Transverse colon (tissue), 4 donors: ENCODE data around the gene XYLT2.

Experiments
- EP300 ChIP-seq: sonication (generic); formaldehyde crosslinking; IDR thresholded peaks from one replicate; pipeline ENCODE4 v1.6.1; 2017; ENCODE audit warnings: antibody characterized with exemption, low read depth
- POLR2A ChIP-seq: fragments of 450-650 bp; IDR thresholded peaks from one replicate; pipeline ENCODE4 v1.6.1; 2016; ENCODE audit warnings: antibody characterized with exemption, mild to moderate bottlenecking, moderate library complexity
- POLR2AphosphoS5 ChIP-seq, 3 donors: sonication (generic); formaldehyde crosslinking; IDR thresholded peaks; one replicate each; pipeline ENCODE4 v1.6.1; 2016; ENCODE audit warnings: antibody characterized with exemption in 3 of 3
- TF ChIP-seq, protein P1 (sequence below), 5 experiments: fragments of 200-600 bp in 3 of 5; fragments of 450-650 bp in 2 of 5; sonication (generic) in 3 of 5; IDR thresholded peaks; 1 replicate in 2 of 5; 2 replicates in 3 of 5; pipeline ENCODE4 v1.5.1; 2016 to 2017; ENCODE audit warnings: antibody characterized with exemption in 5 of 5, inconsistent platforms in 3 of 5, mild to moderate bottlenecking in 2 of 5, moderate library complexity in 1 of 5

DNA sequence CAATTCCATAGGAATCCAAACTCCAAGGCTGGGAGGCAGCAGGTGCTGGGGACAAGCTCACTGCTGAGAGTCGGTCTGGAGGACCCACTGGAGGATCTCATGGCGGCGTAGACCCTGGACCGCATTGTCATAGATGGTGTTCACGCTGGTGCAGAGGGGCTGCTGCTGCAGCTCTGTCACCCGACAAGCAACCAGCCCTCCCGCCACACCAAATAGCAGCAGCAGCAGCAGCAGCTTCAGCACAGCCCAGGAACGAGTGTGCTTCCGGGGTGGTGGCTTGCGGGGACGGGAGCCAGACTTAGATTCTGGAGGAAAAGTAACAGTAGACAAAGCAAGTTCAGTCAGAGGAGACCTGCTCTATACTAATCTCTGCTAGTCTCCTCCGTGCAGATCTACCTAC, 37.0 kb downstream of the XYLT2 start:
- TF ChIP-seq, protein P1, sequence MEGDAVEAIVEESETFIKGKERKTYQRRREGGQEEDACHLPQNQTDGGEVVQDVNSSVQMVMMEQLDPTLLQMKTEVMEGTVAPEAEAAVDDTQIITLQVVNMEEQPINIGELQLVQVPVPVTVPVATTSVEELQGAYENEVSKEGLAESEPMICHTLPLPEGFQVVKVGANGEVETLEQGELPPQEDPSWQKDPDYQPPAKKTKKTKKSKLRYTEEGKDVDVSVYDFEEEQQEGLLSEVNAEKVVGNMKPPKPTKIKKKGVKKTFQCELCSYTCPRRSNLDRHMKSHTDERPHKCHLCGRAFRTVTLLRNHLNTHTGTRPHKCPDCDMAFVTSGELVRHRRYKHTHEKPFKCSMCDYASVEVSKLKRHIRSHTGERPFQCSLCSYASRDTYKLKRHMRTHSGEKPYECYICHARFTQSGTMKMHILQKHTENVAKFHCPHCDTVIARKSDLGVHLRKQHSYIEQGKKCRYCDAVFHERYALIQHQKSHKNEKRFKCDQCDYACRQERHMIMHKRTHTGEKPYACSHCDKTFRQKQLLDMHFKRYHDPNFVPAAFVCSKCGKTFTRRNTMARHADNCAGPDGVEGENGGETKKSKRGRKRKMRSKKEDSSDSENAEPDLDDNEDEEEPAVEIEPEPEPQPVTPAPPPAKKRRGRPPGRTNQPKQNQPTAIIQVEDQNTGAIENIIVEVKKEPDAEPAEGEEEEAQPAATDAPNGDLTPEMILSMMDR (IDR thresholded peaks at IDR 0.05) = no peak
- TF ChIP-seq EP300 (no peak), POLR2A (no peak), POLR2AphosphoS5 (IDR thresholded peaks at IDR 0.05) (no peak)
